Activated CD8-positive, alpha-beta T cell treated with anti-CD3 and anti-CD28 coated beads for 36 hours (primary cell): Measurements from ENCODE around the gene TEX26. TPM values are rescaled to one million over a fixed set of nuclear protein-coding genes. Genes with fewer than 3 reads are reported as not detected.
A peak's percentile ranks its signal among the peaks of the same experiment; 100 is the strongest.

Experiments
- ATAC-seq: fragments of 200-7000 bp; cut with Tn5 transposase; one replicate; pipeline ENCODE4 v1.10.0; 2021; ENCODE audit warnings: mild to moderate bottlenecking, moderate library complexity
- CTCF ChIA-PET: fragments of 350-600 bp; sonication (Branson Sonifier 250); formaldehyde crosslinking; loops from one replicate; lab custom pipeline; 2021; ENCODE audit warnings: antibody characterized with exemption; lab: Charles Lee
- POLR2A ChIA-PET: fragments of 350-600 bp; sonication (Branson Sonifier 250); formaldehyde crosslinking; loops from one replicate; lab custom pipeline; 2021; ENCODE audit warnings: antibody characterized with exemption; lab: Charles Lee
- DNase-seq: peaks from one replicate; pipeline ENCODE4 v3.0.0-alpha.2; 2020
- H3K27ac Mint-ChIP-seq: one replicate; pipeline ENCODE4 v1.8.0; 2021; ENCODE audit warnings: mild to moderate bottlenecking, mixed read lengths
- H3K27me3 Mint-ChIP-seq: one replicate; pipeline ENCODE4 v1.8.0; 2021; ENCODE audit warnings: mixed read lengths
- H3K36me3 Mint-ChIP-seq: one replicate; pipeline ENCODE4 v1.8.0; 2021; ENCODE audit warnings: low read depth, mixed read lengths
- H3K4me1 Mint-ChIP-seq: one replicate; pipeline ENCODE4 v1.8.0; 2021; ENCODE audit warnings: low read depth, mixed read lengths
- H3K4me3 Mint-ChIP-seq: one replicate; pipeline ENCODE4 v1.8.0; 2021; ENCODE audit warnings: mild to moderate bottlenecking, moderate library complexity, mixed read lengths
- H3K9me3 Mint-ChIP-seq: one replicate; pipeline ENCODE4 v1.8.0; 2021; ENCODE audit warnings: mixed read lengths
- CTCF ChIP-seq: fragments of 200-600 bp; IDR thresholded peaks from one replicate; pipeline ENCODE4 v1.8.0; 2022; ENCODE audit warnings: antibody characterized with exemption, mild to moderate bottlenecking
- intact Hi-C: fragments of 100-400 bp; cut with micrococcal nuclease; formaldehyde crosslinking; loops from one replicate; pipeline ENCODE4 v1.10.0; 2022
- total RNA-seq, 2 experiments: library from RNA; stranded (reverse); gene quantifications; one replicate each; pipeline ENCODE4 v1.2.3, GENCODE V29; 2021

TEX26 gene
- total RNA-seq, 2 experiments from 2014 or later, result not detected

- Mint-ChIP-seq H3K27me3 (peaks cover 24% of the 10 kb centered on the region), H3K9me3 (no peaks in the 10 kb centered on the region), H3K4me3 (no peak overlapping the region), H3K4me1 (peaks cover 3% of the 10 kb centered on the region), H3K36me3 (no peaks in the 10 kb centered on the region), H3K27ac (no peak overlapping the region)
- ATAC-seq (no peak), DNase-seq (no peak)
- CTCF ChIA-PET, result no interaction called here
- POLR2A ChIA-PET, result no interaction called here
- TF ChIP-seq CTCF, result no peak
- intact Hi-C loops, result no loop called here
Measured at GRCh38 chr13:31005066-31005465, 72.6 kb downstream of the TEX26 start.

GRCh38 chr13:31007417-31007816 lies 75.0 kb downstream of the TEX26 start:
- Mint-ChIP-seq H3K27me3 (peaks cover 21% of the 10 kb centered on the region), H3K9me3 (no peaks in the 10 kb centered on the region), H3K36me3 (no peaks in the 10 kb centered on the region), H3K4me1 (peaks cover 8% of the 10 kb centered on the region), H3K27ac (no peak overlapping the region), H3K4me3 (no peak overlapping the region)
- TF ChIP-seq CTCF, result no peak
- intact Hi-C loops, result no loop called here
- ChIA-PET POLR2A (no interaction called here), CTCF (interaction anchor here (0.9 to 3.5 kb wide), 2 partner anchors 28 to 37 kb away, joined by 3 to 9 read pairs; no protein-coding TSS in a partner anchor)
- ATAC-seq (no peak), DNase-seq (no peak)

GRCh38 chr13:31008400-31009115 lies 76.1 kb downstream of the TEX26 start:
- no peak for TF ChIP-seq CTCF
- H3K9me3 Mint-ChIP-seq, result no peaks in the 10 kb centered on the region
- H3K27me3 Mint-ChIP-seq, result peaks cover 24% of the 10 kb centered on the region
- H3K4me1 Mint-ChIP-seq, result peaks cover 8% of the 10 kb centered on the region
- H3K36me3 Mint-ChIP-seq, result no peaks in the 10 kb centered on the region
- ATAC-seq, result peak; percentile 70
- POLR2A ChIA-PET, result no interaction called here
- H3K27ac Mint-ChIP-seq, result no peak overlapping the region
- intact Hi-C loops, result no loop called here
- CTCF ChIA-PET, result interaction anchor here (3.5 kb wide), 1 partner anchor 29 kb away, joined by 9 read pairs; no protein-coding TSS in a partner anchor
- H3K4me3 Mint-ChIP-seq, result no peak overlapping the region
- peak; percentile 17 for DNase-seq

GRCh38 chr13:31009166-31009565 lies 76.7 kb downstream of the TEX26 start:
- Mint-ChIP-seq H3K9me3 (no peaks in the 10 kb centered on the region), H3K4me1 (peaks cover 8% of the 10 kb centered on the region), H3K27ac (no peak overlapping the region), H3K4me3 (no peak overlapping the region), H3K36me3 (no peaks in the 10 kb centered on the region), H3K27me3 (peaks cover 24% of the 10 kb centered on the region)
- intact Hi-C loops, result no loop called here
- TF ChIP-seq CTCF, result no peak
- CTCF ChIA-PET, result interaction anchor here (3.5 kb wide), 1 partner anchor 30 kb away, joined by 9 read pairs; no protein-coding TSS in a partner anchor
- no peak for ATAC-seq
- POLR2A ChIA-PET, result no interaction called here
- DNase-seq, result no peak

GRCh38 chr13:31010296-31010695 lies 77.8 kb downstream of the TEX26 start:
- Mint-ChIP-seq H3K9me3 (no peaks in the 10 kb centered on the region), H3K4me3 (no peak overlapping the region), H3K4me1 (peaks cover 8% of the 10 kb centered on the region), H3K27ac (no peak overlapping the region), H3K36me3 (no peaks in the 10 kb centered on the region), H3K27me3 (peaks cover 29% of the 10 kb centered on the region)
- CTCF ChIA-PET, result interaction anchor here (3.5 kb wide), 1 partner anchor 31 kb away, joined by 9 read pairs; no protein-coding TSS in a partner anchor
- intact Hi-C loops, result no loop called here
- no peak for TF ChIP-seq CTCF
- no peak for ATAC-seq
- POLR2A ChIA-PET, result no interaction called here
- DNase-seq, result no peak
